Mammary epithelial cell (primary cell): ENCODE results near the gene RAD23B.

Experiments used
- EZH2 ChIP-seq: IDR thresholded peaks from 2 replicates; pipeline ENCODE4 v1.6.1; 2012; ENCODE audit warnings: low read length, inconsistent platforms, borderline replicate concordance
- TF ChIP-seq, protein P1 (sequence below), 2 donors: IDR thresholded peaks in 1 of 2; conservative IDR thresholded peaks in 1 of 2; 2 replicates each; pipeline ENCODE4 v1.5.1; 2011 to 2012; ENCODE audit warnings: inconsistent platforms in 2 of 2, low read length in 2 of 2, mild to moderate bottlenecking in 2 of 2, control low read depth in 1 of 2, low read depth in 1 of 2; ENCODE audit not compliant: insufficient read depth in 1 of 2; ENCODE audit errors: extremely low read depth in 1 of 2

GRCh38 chr9:107282759-107283622 lies at the start of gene RAD23B:
- TF ChIP-seq, protein P1, sequence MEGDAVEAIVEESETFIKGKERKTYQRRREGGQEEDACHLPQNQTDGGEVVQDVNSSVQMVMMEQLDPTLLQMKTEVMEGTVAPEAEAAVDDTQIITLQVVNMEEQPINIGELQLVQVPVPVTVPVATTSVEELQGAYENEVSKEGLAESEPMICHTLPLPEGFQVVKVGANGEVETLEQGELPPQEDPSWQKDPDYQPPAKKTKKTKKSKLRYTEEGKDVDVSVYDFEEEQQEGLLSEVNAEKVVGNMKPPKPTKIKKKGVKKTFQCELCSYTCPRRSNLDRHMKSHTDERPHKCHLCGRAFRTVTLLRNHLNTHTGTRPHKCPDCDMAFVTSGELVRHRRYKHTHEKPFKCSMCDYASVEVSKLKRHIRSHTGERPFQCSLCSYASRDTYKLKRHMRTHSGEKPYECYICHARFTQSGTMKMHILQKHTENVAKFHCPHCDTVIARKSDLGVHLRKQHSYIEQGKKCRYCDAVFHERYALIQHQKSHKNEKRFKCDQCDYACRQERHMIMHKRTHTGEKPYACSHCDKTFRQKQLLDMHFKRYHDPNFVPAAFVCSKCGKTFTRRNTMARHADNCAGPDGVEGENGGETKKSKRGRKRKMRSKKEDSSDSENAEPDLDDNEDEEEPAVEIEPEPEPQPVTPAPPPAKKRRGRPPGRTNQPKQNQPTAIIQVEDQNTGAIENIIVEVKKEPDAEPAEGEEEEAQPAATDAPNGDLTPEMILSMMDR (conservative IDR thresholded peaks at IDR 0.05 in 1 of 2, IDR thresholded peaks at IDR 0.05 in 1 of 2; ENCODE audit: extremely low read depth in 1 of 2, insufficient read depth in 1 of 2, low read depth in 1 of 2, low read length in 2 of 2): no peak
- TF ChIP-seq EZH2: no peak
